H9 (cell line): ENCODE data around the gene MYRF. TPM values are rescaled to one million over a fixed set of nuclear protein-coding genes. Genes with fewer than 3 reads are reported as not detected.

Source experiments
- DNase-seq: peaks from one replicate; pipeline ENCODE4 v3.0.0-alpha.2; 2017
- H2AFZ ChIP-seq: one replicate; pipeline ENCODE4 v1.6.1; 2013; ENCODE audit warnings: mild to moderate bottlenecking, low read length, control low read depth, moderate library complexity
- H2AK5ac ChIP-seq: 2 replicates; pipeline ENCODE4 v1.6.1; 2013; ENCODE audit warnings: low read length, control low read depth, mixed read lengths; ENCODE audit not compliant: insufficient read length
- H2BK120ac ChIP-seq: one replicate; pipeline ENCODE4 v1.6.1; 2013; ENCODE audit warnings: low read depth, mild to moderate bottlenecking, low read length, control low read depth, inconsistent platforms; ENCODE audit not compliant: poor library complexity, severe bottlenecking
- H2BK12ac ChIP-seq: 2 replicates; pipeline ENCODE4 v1.6.1; 2013; ENCODE audit warnings: low read length, control low read depth, mixed read lengths, low read depth; ENCODE audit not compliant: insufficient read length
- H2BK15ac ChIP-seq: 2 replicates; pipeline ENCODE4 v1.6.1; 2013; ENCODE audit warnings: low read depth, low read length, control low read depth
- H2BK20ac ChIP-seq: one replicate; pipeline ENCODE4 v1.6.1; 2013; ENCODE audit warnings: low read depth, mild to moderate bottlenecking, low read length, control low read depth, inconsistent platforms; ENCODE audit not compliant: poor library complexity, severe bottlenecking
- H2BK5ac ChIP-seq: 2 replicates; pipeline ENCODE4 v1.6.1; 2013; ENCODE audit warnings: low read length, control low read depth, mixed read lengths; ENCODE audit not compliant: insufficient read length
- H3K14ac ChIP-seq: 2 replicates; pipeline ENCODE4 v1.6.1; 2013; ENCODE audit warnings: low read length, control low read depth; ENCODE audit not compliant: insufficient read depth
- H3K18ac ChIP-seq: 2 replicates; pipeline ENCODE4 v1.6.1; 2013; ENCODE audit warnings: low read depth, mild to moderate bottlenecking, mixed read lengths, low read length, control low read depth; ENCODE audit not compliant: insufficient read length
- H3K23ac ChIP-seq: 2 replicates; pipeline ENCODE4 v1.6.1; 2013; ENCODE audit warnings: low read length, control low read depth, mixed read lengths, low read depth; ENCODE audit not compliant: insufficient read length
- H3K23me2 ChIP-seq: 2 replicates; pipeline ENCODE4 v1.6.1; 2013; ENCODE audit warnings: low read depth, mild to moderate bottlenecking, mixed read lengths, low read length, control low read depth; ENCODE audit not compliant: insufficient read length, poor library complexity, severe bottlenecking
- H3K27ac ChIP-seq: 2 replicates; pipeline ENCODE4 v1.5.1; 2013; ENCODE audit warnings: low read length, control low read depth, mixed read lengths, low read depth; ENCODE audit not compliant: insufficient read length
- H3K27me3 ChIP-seq: 2 replicates; pipeline ENCODE4 v1.6.1; 2013; ENCODE audit warnings: low read length, control low read depth, inconsistent platforms; ENCODE audit not compliant: insufficient read depth
- H3K4ac ChIP-seq: 2 replicates; pipeline ENCODE4 v1.6.1; 2013; ENCODE audit warnings: low read depth, mild to moderate bottlenecking, control low read depth, inconsistent platforms, low read length, moderate library complexity
- H3K4me1 ChIP-seq: 2 replicates; pipeline ENCODE4 v1.6.1; 2013; ENCODE audit warnings: low read length, control low read depth, inconsistent platforms; ENCODE audit not compliant: insufficient read depth
- H3K4me2 ChIP-seq: 2 replicates; pipeline ENCODE4 v1.6.1; 2013; ENCODE audit warnings: low read length, control low read depth, mixed read lengths; ENCODE audit not compliant: insufficient read length, insufficient read depth
- H3K56ac ChIP-seq: 2 replicates; pipeline ENCODE4 v1.6.1; 2013; ENCODE audit warnings: low read depth, mild to moderate bottlenecking, mixed read lengths, low read length, control low read depth; ENCODE audit not compliant: insufficient read length
- H3K79me1 ChIP-seq: 2 replicates; pipeline ENCODE4 v1.6.1; 2013; ENCODE audit warnings: low read depth, mild to moderate bottlenecking, moderate library complexity, low read length, control low read depth, inconsistent platforms; ENCODE audit not compliant: insufficient read depth, poor library complexity, severe bottlenecking
- H3K79me2 ChIP-seq: 2 replicates; pipeline ENCODE4 v1.6.1; 2013; ENCODE audit warnings: low read length, control low read depth, inconsistent platforms; ENCODE audit not compliant: insufficient read depth
- H3K9ac ChIP-seq: 2 replicates; pipeline ENCODE4 v1.6.1; 2013; ENCODE audit warnings: low read length, control low read depth, mixed read lengths; ENCODE audit not compliant: insufficient read length; ENCODE audit errors: extremely low read depth
- H3K9me3 ChIP-seq: one replicate; pipeline ENCODE4 v1.6.1; 2013; ENCODE audit warnings: low read depth, low read length, inconsistent platforms; ENCODE audit not compliant: control insufficient read depth
- H3T11ph ChIP-seq: one replicate; pipeline ENCODE4 v1.6.1; 2013; ENCODE audit warnings: mild to moderate bottlenecking, low read length, control low read depth, inconsistent platforms
- H4K20me1 ChIP-seq: one replicate; pipeline ENCODE4 v1.6.1; 2013; ENCODE audit not compliant: control insufficient read depth, insufficient read length, insufficient read depth
- H4K5ac ChIP-seq: 2 replicates; pipeline ENCODE4 v1.6.1; 2013; ENCODE audit warnings: low read depth, mild to moderate bottlenecking, mixed read lengths, low read length, control low read depth; ENCODE audit not compliant: insufficient read length
- H4K8ac ChIP-seq: replicated peaks from 2 replicates; pipeline ENCODE4 v1.6.1; 2013; ENCODE audit warnings: low read length, control low read depth, mixed read lengths, low read depth; ENCODE audit not compliant: insufficient read length
- H4K91ac ChIP-seq: 2 replicates; pipeline ENCODE4 v1.6.1; 2013; ENCODE audit warnings: low read depth, mild to moderate bottlenecking, moderate library complexity, mixed read lengths, low read length, control low read depth; ENCODE audit not compliant: insufficient read length
- H3K27ac Mint-ChIP-seq, 3 experiments: 2 replicates in 2 of 3; 3 replicates in 1 of 3; pipeline ENCODE4 v1.8.0; 2020 to 2021; ENCODE audit warnings: mixed read lengths in 3 of 3, mild to moderate bottlenecking in 1 of 3, moderate library complexity in 1 of 3
- H3K27me3 Mint-ChIP-seq: 2 replicates; pipeline ENCODE4 v1.8.0; 2021; ENCODE audit warnings: low read depth, mild to moderate bottlenecking, moderate library complexity, mixed read lengths
- H3K36me3 Mint-ChIP-seq, 3 experiments: 2 replicates in 2 of 3; 3 replicates in 1 of 3; pipeline ENCODE4 v1.8.0; 2020 to 2021; ENCODE audit warnings: low read depth in 3 of 3, mixed read lengths in 3 of 3; ENCODE audit not compliant: insufficient read depth in 1 of 3
- H3K4me1 Mint-ChIP-seq, 2 experiments: 2 replicates each; pipeline ENCODE4 v1.8.0; 2020; ENCODE audit warnings: mixed read lengths in 2 of 2
- H3K4me3 Mint-ChIP-seq, 2 experiments: 2 replicates in 1 of 2; 3 replicates in 1 of 2; pipeline ENCODE4 v1.8.0; 2020 to 2021; ENCODE audit warnings: mild to moderate bottlenecking in 2 of 2, mixed read lengths in 2 of 2, moderate library complexity in 1 of 2
- H3K9me3 Mint-ChIP-seq, 2 experiments: 2 replicates in 1 of 2; 3 replicates in 1 of 2; pipeline ENCODE4 v1.8.0; 2020; ENCODE audit warnings: mild to moderate bottlenecking in 2 of 2, mixed read lengths in 2 of 2, moderate library complexity in 1 of 2
- WGBS: extraction: QIAGEN DNeasy Blood & Tissue Kit; methylation state at CpG from one replicate; pipeline ENCODE4 v1.1.7; 2013; ENCODE audit warnings: missing lambda C conversion rate, low lambda C conversion rate, mixed read lengths; ENCODE audit not compliant: insufficient read length; ENCODE audit errors: extremely low coverage; 5-methylcytosine and 5-hydroxymethylcytosine counted together
- total RNA-seq: library from RNA; stranded (reverse); gene quantifications from 2 replicates; pipeline ENCODE4 v1.2.1, GENCODE V29; 2021
- TF ChIP-seq, protein P1 (sequence below): fragments of 200-600 bp; sonication (generic); conservative IDR thresholded peaks from 3 replicates; pipeline ENCODE4 v1.8.0; 2021; ENCODE audit warnings: antibody characterized with exemption, mild to moderate bottlenecking

Gene MYRF
- total RNA-seq, 1 experiment from 2014 or later, result 13.9 TPM

DNA sequence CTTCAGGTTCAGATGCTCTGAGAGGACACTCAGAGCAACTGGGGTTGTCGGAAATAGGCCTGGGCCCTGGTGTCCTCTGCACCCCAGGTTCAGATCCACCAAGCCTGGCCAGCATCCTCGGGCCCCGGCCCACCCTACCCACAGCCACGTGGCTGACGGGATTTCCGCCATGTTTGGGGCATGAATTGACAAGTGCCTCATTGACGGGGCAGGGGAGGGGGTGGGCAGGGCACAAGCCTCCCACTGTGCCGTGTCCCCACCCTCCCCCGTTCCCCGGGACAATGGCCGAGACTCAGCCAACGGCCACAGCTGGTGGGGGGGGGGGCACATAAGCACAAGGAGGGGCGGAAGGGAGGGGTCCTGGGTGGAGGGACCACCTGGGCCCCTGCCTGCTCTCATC is 8.5 kb downstream of the MYRF start:
- WGBS, result no CpG with 5 or more reads among the region's 13 CpGs
- H3K27me3 ChIP-seq, result no peaks in the 10 kb centered on the region
- H3K79me1 ChIP-seq, result no peaks in the 10 kb centered on the region
- no peaks in the 10 kb centered on the region for H3K79me2 ChIP-seq
- no peak overlapping the region for H3K27ac Mint-ChIP-seq
- no peak overlapping the region for H2BK15ac ChIP-seq
- H2BK20ac ChIP-seq, result no peak overlapping the region
- no peak overlapping the region for H3K23ac ChIP-seq
- no peaks in the 10 kb centered on the region for H3K36me3 Mint-ChIP-seq
- no peak overlapping the region for H3K4ac ChIP-seq
- H3K18ac ChIP-seq, result no peak overlapping the region
- no peaks in the 10 kb centered on the region for H3K23me2 ChIP-seq
- peaks cover 39 to 55% of the 10 kb centered on the region in 2 experiments for H3K4me1 Mint-ChIP-seq
- no peak overlapping the region for H3T11ph ChIP-seq
- H3K9ac ChIP-seq, result no peak overlapping the region
- no peak overlapping the region for H2AK5ac ChIP-seq
- TF ChIP-seq, protein P1, sequence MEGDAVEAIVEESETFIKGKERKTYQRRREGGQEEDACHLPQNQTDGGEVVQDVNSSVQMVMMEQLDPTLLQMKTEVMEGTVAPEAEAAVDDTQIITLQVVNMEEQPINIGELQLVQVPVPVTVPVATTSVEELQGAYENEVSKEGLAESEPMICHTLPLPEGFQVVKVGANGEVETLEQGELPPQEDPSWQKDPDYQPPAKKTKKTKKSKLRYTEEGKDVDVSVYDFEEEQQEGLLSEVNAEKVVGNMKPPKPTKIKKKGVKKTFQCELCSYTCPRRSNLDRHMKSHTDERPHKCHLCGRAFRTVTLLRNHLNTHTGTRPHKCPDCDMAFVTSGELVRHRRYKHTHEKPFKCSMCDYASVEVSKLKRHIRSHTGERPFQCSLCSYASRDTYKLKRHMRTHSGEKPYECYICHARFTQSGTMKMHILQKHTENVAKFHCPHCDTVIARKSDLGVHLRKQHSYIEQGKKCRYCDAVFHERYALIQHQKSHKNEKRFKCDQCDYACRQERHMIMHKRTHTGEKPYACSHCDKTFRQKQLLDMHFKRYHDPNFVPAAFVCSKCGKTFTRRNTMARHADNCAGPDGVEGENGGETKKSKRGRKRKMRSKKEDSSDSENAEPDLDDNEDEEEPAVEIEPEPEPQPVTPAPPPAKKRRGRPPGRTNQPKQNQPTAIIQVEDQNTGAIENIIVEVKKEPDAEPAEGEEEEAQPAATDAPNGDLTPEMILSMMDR, result no peak
- peaks cover 4% of the 10 kb centered on the region; the same call in 1 of the 2 replicates for H3K4me1 ChIP-seq
- no peak overlapping the region for H2BK120ac ChIP-seq
- no peak overlapping the region for H3K4me3 Mint-ChIP-seq
- no peak overlapping the region for H4K5ac ChIP-seq
- no peak overlapping the region for H4K91ac ChIP-seq
- H3K9me3 Mint-ChIP-seq, result no peaks in the 10 kb centered on the region
- H3K14ac ChIP-seq, result peak overlapping the region; percentile 17; the same call in 1 of the 2 replicates
- H3K56ac ChIP-seq, result no peak overlapping the region
- no peak overlapping the region for H2BK5ac ChIP-seq
- no peaks in the 10 kb centered on the region for H4K20me1 ChIP-seq
- no peak overlapping the region for H2AFZ ChIP-seq
- H2BK12ac ChIP-seq, result no peak overlapping the region
- H4K8ac ChIP-seq, result no peak overlapping the region
- no peak for DNase-seq
- H3K9me3 ChIP-seq, result no peaks in the 10 kb centered on the region
- H3K27ac ChIP-seq, result no peak overlapping the region
- no peak overlapping the region for H3K4me2 ChIP-seq
- H3K27me3 Mint-ChIP-seq, result no peaks in the 10 kb centered on the region; the same call in 1 of the 2 replicates
